ENCODE measurements around the gene SEMA3F.

GRCh38 chr3:50167841-50168209 lies 12.7 kb downstream of the SEMA3F start:
- TF ChIP-seq EZH2 (IDR thresholded peaks at IDR 0.05; ENCODE audit: borderline replicate concordance, low read length) (no peak), CTCF (conservative IDR thresholded peaks at IDR 0.05 in 1 of 2, IDR thresholded peaks at IDR 0.05 in 1 of 2; ENCODE audit: extremely low read depth in 1 of 2, insufficient read depth in 1 of 2, low read depth in 1 of 2, low read length in 2 of 2) (no peak)

Measured in mammary epithelial cell (primary cell).